DOHH2 (cell line): ENCODE measurements around the gene ALK.

Source experiments
- H3F3A ChIP-seq: fragments of 200-600 bp; sonication (generic), shearing (Covaris generic); 2 replicates; pipeline ENCODE4 v1.6.0; 2016; ENCODE audit warnings: antibody characterized with exemption, mild to moderate bottlenecking; ENCODE audit not compliant: control insufficient read depth, insufficient read depth
- H3K27ac ChIP-seq: fragments of 200-600 bp; sonication (generic); 2 replicates; pipeline ENCODE4 v1.5.1; 2014; ENCODE audit warnings: low read depth, mild to moderate bottlenecking, low read length, moderate library complexity
- H3K27me3 ChIP-seq: fragments of 200-600 bp; sonication (generic); 2 replicates; pipeline ENCODE4 v1.6.1; 2014; ENCODE audit warnings: mild to moderate bottlenecking, low read length, mixed read lengths; ENCODE audit not compliant: control insufficient read depth
- H3K36me3 ChIP-seq: fragments of 200-600 bp; sonication (generic); 2 replicates; pipeline ENCODE4 v1.6.1; 2014; ENCODE audit warnings: mild to moderate bottlenecking, low read length, moderate library complexity, mixed read lengths; ENCODE audit not compliant: control insufficient read depth
- H3K4me1 ChIP-seq: fragments of 200-600 bp; sonication (generic); 2 replicates; pipeline ENCODE4 v1.6.1; 2014; ENCODE audit warnings: mild to moderate bottlenecking, low read length, mixed read lengths; ENCODE audit not compliant: control insufficient read depth
- H3K4me2 ChIP-seq: fragments of 200-600 bp; sonication (generic); 2 replicates; pipeline ENCODE4 v1.6.0; 2014; ENCODE audit warnings: mild to moderate bottlenecking, low read length, moderate library complexity
- H3K4me3 ChIP-seq: fragments of 200-600 bp; sonication (generic); 2 replicates; pipeline ENCODE4 v1.5.1; 2014; ENCODE audit warnings: mild to moderate bottlenecking, low read length, mixed read lengths
- H3K79me2 ChIP-seq: fragments of 200-600 bp; sonication (generic); 2 replicates; pipeline ENCODE4 v1.6.1; 2014; ENCODE audit warnings: mild to moderate bottlenecking, low read length, mixed read lengths; ENCODE audit not compliant: control insufficient read depth
- H3K9me2 ChIP-seq: fragments of 200-600 bp; sonication (generic); replicated peaks from 2 replicates; pipeline ENCODE4 v1.6.1; 2014; ENCODE audit warnings: mild to moderate bottlenecking, low read length, mixed read lengths; ENCODE audit not compliant: control insufficient read depth
- H3K9me3 ChIP-seq: fragments of 200-600 bp; sonication (generic); 2 replicates; pipeline ENCODE4 v1.6.1; 2014; ENCODE audit warnings: antibody characterized with exemption, low read length, mixed read lengths; ENCODE audit not compliant: control insufficient read depth, insufficient read depth
- H4K20me1 ChIP-seq: fragments of 200-600 bp; sonication (generic); 2 replicates; pipeline ENCODE4 v1.6.0; 2014; ENCODE audit warnings: low read depth, mild to moderate bottlenecking, antibody characterized with exemption, low read length, moderate library complexity; ENCODE audit not compliant: control insufficient read depth, insufficient read depth
- EZH2phosphoT487 ChIP-seq: fragments of 200-600 bp; sonication (generic); IDR thresholded peaks from 2 replicates; pipeline ENCODE4 v1.6.1; 2017; ENCODE audit warnings: borderline replicate concordance, mild to moderate bottlenecking, antibody characterized with exemption, low read length, moderate library complexity, mixed read lengths
- TF ChIP-seq, protein P1 (sequence below): fragments of 200-600 bp; sonication (generic); IDR thresholded peaks from one replicate; pipeline ENCODE4 v1.5.1; 2014; ENCODE audit warnings: antibody characterized with exemption, mild to moderate bottlenecking, low read depth, low read length; ENCODE audit not compliant: poor library complexity, severe bottlenecking

The ALK gene

DNA sequence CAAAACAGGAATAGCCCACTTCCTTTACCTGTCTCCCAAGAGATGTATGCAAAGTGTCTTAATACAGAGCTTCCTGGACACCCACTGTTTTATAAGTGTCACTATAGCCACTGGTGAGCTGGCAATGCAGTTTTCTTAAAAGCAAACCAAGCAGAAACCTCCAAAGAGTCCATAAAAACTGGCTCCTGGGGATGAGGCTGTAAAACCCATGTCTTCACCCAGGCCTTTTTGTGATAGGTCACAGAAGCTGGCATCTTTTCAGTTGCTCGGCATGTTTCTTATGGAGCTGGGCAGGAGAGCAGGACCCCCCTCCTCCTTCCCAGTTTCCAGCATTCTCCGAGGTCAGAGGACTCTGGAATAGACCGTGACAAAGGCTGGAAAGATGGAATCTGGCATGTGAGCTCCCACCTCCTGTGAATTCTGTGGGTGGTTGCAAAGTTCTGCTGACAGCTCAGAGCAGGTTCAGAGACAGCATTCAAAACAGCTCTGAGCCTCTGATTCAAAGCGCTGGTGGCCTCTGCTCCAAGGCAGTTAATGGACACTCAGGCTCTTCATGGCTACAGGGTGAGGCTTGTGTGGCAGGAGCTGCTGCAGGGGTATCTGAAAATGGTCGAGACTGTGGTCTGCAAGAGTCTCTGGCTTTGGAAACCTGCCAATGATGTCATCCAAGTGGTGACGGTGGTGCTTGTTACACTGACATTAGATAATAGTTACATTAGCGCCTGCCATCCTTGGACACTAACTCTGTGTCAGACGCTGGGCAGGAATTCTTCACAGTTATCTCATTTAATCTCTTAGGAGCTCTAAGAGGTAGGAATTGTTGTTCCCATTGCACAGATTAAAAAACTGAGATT lies 522.8 kb downstream of the ALK start:
- no peaks in the 10 kb centered on the region for H3K9me2 ChIP-seq
- H3K4me2 ChIP-seq: no peak overlapping the region
- H3K4me1 ChIP-seq: no peaks in the 10 kb centered on the region
- H3K36me3 ChIP-seq: no peaks in the 10 kb centered on the region
- H3F3A ChIP-seq: no peaks in the 10 kb centered on the region
- no peak overlapping the region for H3K4me3 ChIP-seq
- H3K9me3 ChIP-seq: no peaks in the 10 kb centered on the region
- H4K20me1 ChIP-seq: no peaks in the 10 kb centered on the region
- no peaks in the 10 kb centered on the region for H3K27me3 ChIP-seq
- no peak overlapping the region for H3K27ac ChIP-seq
- TF ChIP-seq, protein P1, sequence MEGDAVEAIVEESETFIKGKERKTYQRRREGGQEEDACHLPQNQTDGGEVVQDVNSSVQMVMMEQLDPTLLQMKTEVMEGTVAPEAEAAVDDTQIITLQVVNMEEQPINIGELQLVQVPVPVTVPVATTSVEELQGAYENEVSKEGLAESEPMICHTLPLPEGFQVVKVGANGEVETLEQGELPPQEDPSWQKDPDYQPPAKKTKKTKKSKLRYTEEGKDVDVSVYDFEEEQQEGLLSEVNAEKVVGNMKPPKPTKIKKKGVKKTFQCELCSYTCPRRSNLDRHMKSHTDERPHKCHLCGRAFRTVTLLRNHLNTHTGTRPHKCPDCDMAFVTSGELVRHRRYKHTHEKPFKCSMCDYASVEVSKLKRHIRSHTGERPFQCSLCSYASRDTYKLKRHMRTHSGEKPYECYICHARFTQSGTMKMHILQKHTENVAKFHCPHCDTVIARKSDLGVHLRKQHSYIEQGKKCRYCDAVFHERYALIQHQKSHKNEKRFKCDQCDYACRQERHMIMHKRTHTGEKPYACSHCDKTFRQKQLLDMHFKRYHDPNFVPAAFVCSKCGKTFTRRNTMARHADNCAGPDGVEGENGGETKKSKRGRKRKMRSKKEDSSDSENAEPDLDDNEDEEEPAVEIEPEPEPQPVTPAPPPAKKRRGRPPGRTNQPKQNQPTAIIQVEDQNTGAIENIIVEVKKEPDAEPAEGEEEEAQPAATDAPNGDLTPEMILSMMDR: no peak
- no peak for TF ChIP-seq EZH2phosphoT487
- no peaks in the 10 kb centered on the region for H3K79me2 ChIP-seq

DNA sequence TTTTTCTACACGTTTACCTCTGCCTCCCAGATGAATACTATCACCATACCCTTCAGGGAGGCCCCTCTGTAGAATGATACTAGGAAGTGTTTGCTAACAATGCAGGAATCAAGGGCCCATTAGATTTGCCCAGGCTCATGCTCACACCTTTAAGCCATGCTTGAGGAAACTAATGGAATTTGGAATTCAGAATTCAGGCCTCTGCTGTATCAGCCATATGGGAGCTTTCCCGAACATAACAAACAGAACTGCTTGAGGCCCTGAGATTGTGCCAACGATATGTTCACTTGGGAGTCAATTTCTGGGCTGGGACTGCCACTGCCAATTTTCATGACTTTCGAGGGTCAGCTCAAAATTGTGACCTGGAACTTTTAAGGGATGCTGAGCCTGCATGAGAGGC lies 523.7 kb downstream of the ALK start:
- no peaks in the 10 kb centered on the region for H4K20me1 ChIP-seq
- no peaks in the 10 kb centered on the region for H3K4me1 ChIP-seq
- TF ChIP-seq, protein P1: no peak
- TF ChIP-seq EZH2phosphoT487: no peak
- no peak overlapping the region for H3K27ac ChIP-seq
- H3K36me3 ChIP-seq: no peaks in the 10 kb centered on the region
- H3K79me2 ChIP-seq: no peaks in the 10 kb centered on the region
- H3K9me3 ChIP-seq: no peaks in the 10 kb centered on the region
- H3K4me3 ChIP-seq: no peak overlapping the region
- no peak overlapping the region for H3K4me2 ChIP-seq
- no peaks in the 10 kb centered on the region for H3K27me3 ChIP-seq
- H3F3A ChIP-seq: no peaks in the 10 kb centered on the region
- no peaks in the 10 kb centered on the region for H3K9me2 ChIP-seq

DNA sequence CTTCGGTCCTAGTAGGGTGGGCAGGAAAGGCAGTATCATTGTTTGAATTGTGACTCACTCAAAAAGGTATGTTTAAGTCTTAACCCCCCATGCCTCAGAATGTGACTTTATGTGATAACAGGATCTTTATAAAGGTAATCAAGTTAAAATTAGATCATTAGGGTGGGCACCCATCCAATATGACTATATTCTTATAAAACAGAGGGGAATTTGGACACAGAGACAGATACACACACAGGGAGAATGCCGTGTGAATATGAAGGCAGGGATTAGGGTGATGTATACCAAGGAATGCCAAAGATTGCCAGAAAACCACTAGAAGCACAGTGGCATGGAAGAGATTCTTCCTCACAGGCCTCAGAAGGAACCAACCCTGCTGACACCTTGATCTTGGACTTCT lies 524.3 kb downstream of the ALK start:
- Histone ChIP-seq H3K36me3 (no peaks in the 10 kb centered on the region), H3K9me2 (no peaks in the 10 kb centered on the region), H3K79me2 (no peaks in the 10 kb centered on the region), H3K4me1 (no peaks in the 10 kb centered on the region), H3K27ac (no peak overlapping the region), H3F3A (no peaks in the 10 kb centered on the region), H3K9me3 (no peaks in the 10 kb centered on the region), H3K27me3 (no peaks in the 10 kb centered on the region), H3K4me3 (no peak overlapping the region), H3K4me2 (no peak overlapping the region), H4K20me1 (no peaks in the 10 kb centered on the region)
- no peak for TF ChIP-seq EZH2phosphoT487
- TF ChIP-seq, protein P1: no peak
